Hepatocyte (in vitro differentiated cells): ENCODE results near the gene DAP.

ENCODE experiments used
- EZH2 ChIP-seq: fragments of 200-600 bp; sonication (generic); IDR thresholded peaks from 2 replicates; pipeline ENCODE4 v1.6.1; 2016; ENCODE audit warnings: antibody characterized with exemption, mild to moderate bottlenecking, borderline replicate concordance
- EZH2phosphoT487 ChIP-seq: fragments of 200-600 bp; sonication (generic); IDR thresholded peaks from one replicate; pipeline ENCODE4 v1.6.1; 2018; ENCODE audit warnings: antibody characterized with exemption, mild to moderate bottlenecking, low read depth, moderate library complexity; ENCODE audit not compliant: unreplicated experiment, severe bottlenecking
- TF ChIP-seq, protein P1 (sequence below): fragments of 200-600 bp; sonication (generic); IDR thresholded peaks from 2 replicates; pipeline ENCODE4 v1.5.1; 2016; ENCODE audit warnings: antibody characterized with exemption, mild to moderate bottlenecking; ENCODE audit not compliant: poor library complexity

DNA sequence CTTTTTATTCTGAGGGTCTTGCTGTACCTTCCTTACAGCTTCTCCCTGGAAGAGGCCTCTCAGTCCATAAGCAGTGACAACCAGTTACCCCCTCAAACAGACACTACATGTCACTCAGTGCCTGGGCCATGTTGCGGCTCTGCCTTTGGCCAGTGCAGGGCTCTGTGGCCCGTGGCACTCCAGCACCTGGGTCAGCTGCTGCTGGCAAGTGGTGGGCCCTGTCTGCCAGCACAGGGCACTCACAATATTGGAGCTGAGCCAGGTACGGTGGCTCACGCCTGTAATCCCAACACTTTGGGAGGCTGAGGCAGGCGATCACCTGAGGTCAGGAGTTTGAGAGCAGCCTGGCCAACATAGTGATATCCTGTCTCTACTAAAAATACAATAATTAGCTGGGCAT, 24.2 kb downstream of the DAP start:
- TF ChIP-seq, protein P1, sequence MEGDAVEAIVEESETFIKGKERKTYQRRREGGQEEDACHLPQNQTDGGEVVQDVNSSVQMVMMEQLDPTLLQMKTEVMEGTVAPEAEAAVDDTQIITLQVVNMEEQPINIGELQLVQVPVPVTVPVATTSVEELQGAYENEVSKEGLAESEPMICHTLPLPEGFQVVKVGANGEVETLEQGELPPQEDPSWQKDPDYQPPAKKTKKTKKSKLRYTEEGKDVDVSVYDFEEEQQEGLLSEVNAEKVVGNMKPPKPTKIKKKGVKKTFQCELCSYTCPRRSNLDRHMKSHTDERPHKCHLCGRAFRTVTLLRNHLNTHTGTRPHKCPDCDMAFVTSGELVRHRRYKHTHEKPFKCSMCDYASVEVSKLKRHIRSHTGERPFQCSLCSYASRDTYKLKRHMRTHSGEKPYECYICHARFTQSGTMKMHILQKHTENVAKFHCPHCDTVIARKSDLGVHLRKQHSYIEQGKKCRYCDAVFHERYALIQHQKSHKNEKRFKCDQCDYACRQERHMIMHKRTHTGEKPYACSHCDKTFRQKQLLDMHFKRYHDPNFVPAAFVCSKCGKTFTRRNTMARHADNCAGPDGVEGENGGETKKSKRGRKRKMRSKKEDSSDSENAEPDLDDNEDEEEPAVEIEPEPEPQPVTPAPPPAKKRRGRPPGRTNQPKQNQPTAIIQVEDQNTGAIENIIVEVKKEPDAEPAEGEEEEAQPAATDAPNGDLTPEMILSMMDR, result no peak
- TF ChIP-seq EZH2, result no peak
- TF ChIP-seq EZH2phosphoT487, result no peak
